ENCODE data around the gene MMRN2.

Gene MMRN2

GRCh38 chr10:86969421-86970041, 12.1 kb upstream of the MMRN2 start:
- DNase-seq = no peak

- no peak for DNase-seq
Measured at GRCh38 chr10:86968994-86969355, 11.6 kb upstream of the MMRN2 start.

- no peak for DNase-seq
Measured at GRCh38 chr10:86968271-86968993, 11.0 kb upstream of the MMRN2 start, which contains the start of gene ADIRF. Gene ADIRF, plus strand, starts transcription at chr10:86968482. Its CDS starts 63 bp downstream, at chr10:86968545.

- DNase-seq = no peak
Measured at GRCh38 chr10:86967481-86967941, 10.1 kb upstream of the MMRN2 start.

GRCh38 chr10:86965986-86966654, 8.7 kb upstream of the MMRN2 start:
- DNase-seq = no peak

- DNase-seq = no peak
Measured at GRCh38 chr10:86964847-86965190, 7.4 kb upstream of the MMRN2 start.

- DNase-seq = no peak
Measured at GRCh38 chr10:86964061-86964846, 6.8 kb upstream of the MMRN2 start.

- no peak for DNase-seq
Measured at GRCh38 chr10:86963341-86963919, 6.0 kb upstream of the MMRN2 start.

GRCh38 chr10:86962981-86963310, 5.5 kb upstream of the MMRN2 start:
- DNase-seq = no peak

GRCh38 chr10:86962136-86962980, 4.9 kb upstream of the MMRN2 start:
- no peak for DNase-seq

GRCh38 chr10:86961481-86962091, 4.2 kb upstream of the MMRN2 start:
- no peak for DNase-seq

- DNase-seq = no peak
Measured at GRCh38 chr10:86960863-86961434, 3.5 kb upstream of the MMRN2 start.

GRCh38 chr10:86960003-86960862, 2.8 kb upstream of the MMRN2 start:
- no peak for DNase-seq

GRCh38 chr10:86959737-86960002, 2.3 kb upstream of the MMRN2 start:
- DNase-seq = no peak

- no peak for DNase-seq
Measured at GRCh38 chr10:86958901-86959736, 1.7 kb upstream of the MMRN2 start.

GRCh38 chr10:86958116-86958900, 893 bp upstream of the MMRN2 start, which contains the start of gene SNCG:
Gene SNCG, plus strand, starts transcription at chr10:86958599. Its CDS starts 99 bp downstream, at chr10:86958698.
- no peak for DNase-seq

GRCh38 chr10:86956848-86957448, 467 bp downstream of the MMRN2 start:
- DNase-seq = no peak

GRCh38 chr10:86956195-86956847, 1.1 kb downstream of the MMRN2 start:
- no peak for DNase-seq
